H9 (cell line): ENCODE results near the gene NHS. TPM values are rescaled to one million over a fixed set of nuclear protein-coding genes. Genes with fewer than 3 reads are reported as not detected.

Experiments used
- DNase-seq: peaks from one replicate; pipeline ENCODE4 v3.0.0-alpha.2; 2017
- H2AFZ ChIP-seq: one replicate; pipeline ENCODE4 v1.6.1; 2013; ENCODE audit warnings: mild to moderate bottlenecking, low read length, control low read depth, moderate library complexity
- H2AK5ac ChIP-seq: 2 replicates; pipeline ENCODE4 v1.6.1; 2013; ENCODE audit warnings: low read length, control low read depth, mixed read lengths; ENCODE audit not compliant: insufficient read length
- H2BK120ac ChIP-seq: one replicate; pipeline ENCODE4 v1.6.1; 2013; ENCODE audit warnings: low read depth, mild to moderate bottlenecking, low read length, control low read depth, inconsistent platforms; ENCODE audit not compliant: poor library complexity, severe bottlenecking
- H2BK12ac ChIP-seq: 2 replicates; pipeline ENCODE4 v1.6.1; 2013; ENCODE audit warnings: low read length, control low read depth, mixed read lengths, low read depth; ENCODE audit not compliant: insufficient read length
- H2BK15ac ChIP-seq: 2 replicates; pipeline ENCODE4 v1.6.1; 2013; ENCODE audit warnings: low read depth, low read length, control low read depth
- H2BK20ac ChIP-seq: one replicate; pipeline ENCODE4 v1.6.1; 2013; ENCODE audit warnings: low read depth, mild to moderate bottlenecking, low read length, control low read depth, inconsistent platforms; ENCODE audit not compliant: poor library complexity, severe bottlenecking
- H2BK5ac ChIP-seq: 2 replicates; pipeline ENCODE4 v1.6.1; 2013; ENCODE audit warnings: low read length, control low read depth, mixed read lengths; ENCODE audit not compliant: insufficient read length
- H3K14ac ChIP-seq: 2 replicates; pipeline ENCODE4 v1.6.1; 2013; ENCODE audit warnings: low read length, control low read depth; ENCODE audit not compliant: insufficient read depth
- H3K18ac ChIP-seq: 2 replicates; pipeline ENCODE4 v1.6.1; 2013; ENCODE audit warnings: low read depth, mild to moderate bottlenecking, mixed read lengths, low read length, control low read depth; ENCODE audit not compliant: insufficient read length
- H3K23ac ChIP-seq: 2 replicates; pipeline ENCODE4 v1.6.1; 2013; ENCODE audit warnings: low read length, control low read depth, mixed read lengths, low read depth; ENCODE audit not compliant: insufficient read length
- H3K23me2 ChIP-seq: 2 replicates; pipeline ENCODE4 v1.6.1; 2013; ENCODE audit warnings: low read depth, mild to moderate bottlenecking, mixed read lengths, low read length, control low read depth; ENCODE audit not compliant: insufficient read length, poor library complexity, severe bottlenecking
- H3K27ac ChIP-seq: 2 replicates; pipeline ENCODE4 v1.5.1; 2013; ENCODE audit warnings: low read length, control low read depth, mixed read lengths, low read depth; ENCODE audit not compliant: insufficient read length
- H3K27me3 ChIP-seq: 2 replicates; pipeline ENCODE4 v1.6.1; 2013; ENCODE audit warnings: low read length, control low read depth, inconsistent platforms; ENCODE audit not compliant: insufficient read depth
- H3K4ac ChIP-seq: 2 replicates; pipeline ENCODE4 v1.6.1; 2013; ENCODE audit warnings: low read depth, mild to moderate bottlenecking, control low read depth, inconsistent platforms, low read length, moderate library complexity
- H3K4me1 ChIP-seq: 2 replicates; pipeline ENCODE4 v1.6.1; 2013; ENCODE audit warnings: low read length, control low read depth, inconsistent platforms; ENCODE audit not compliant: insufficient read depth
- H3K4me2 ChIP-seq: 2 replicates; pipeline ENCODE4 v1.6.1; 2013; ENCODE audit warnings: low read length, control low read depth, mixed read lengths; ENCODE audit not compliant: insufficient read length, insufficient read depth
- H3K56ac ChIP-seq: 2 replicates; pipeline ENCODE4 v1.6.1; 2013; ENCODE audit warnings: low read depth, mild to moderate bottlenecking, mixed read lengths, low read length, control low read depth; ENCODE audit not compliant: insufficient read length
- H3K79me1 ChIP-seq: 2 replicates; pipeline ENCODE4 v1.6.1; 2013; ENCODE audit warnings: low read depth, mild to moderate bottlenecking, moderate library complexity, low read length, control low read depth, inconsistent platforms; ENCODE audit not compliant: insufficient read depth, poor library complexity, severe bottlenecking
- H3K79me2 ChIP-seq: 2 replicates; pipeline ENCODE4 v1.6.1; 2013; ENCODE audit warnings: low read length, control low read depth, inconsistent platforms; ENCODE audit not compliant: insufficient read depth
- H3K9ac ChIP-seq: 2 replicates; pipeline ENCODE4 v1.6.1; 2013; ENCODE audit warnings: low read length, control low read depth, mixed read lengths; ENCODE audit not compliant: insufficient read length; ENCODE audit errors: extremely low read depth
- H3K9me3 ChIP-seq: one replicate; pipeline ENCODE4 v1.6.1; 2013; ENCODE audit warnings: low read depth, low read length, inconsistent platforms; ENCODE audit not compliant: control insufficient read depth
- H3T11ph ChIP-seq: one replicate; pipeline ENCODE4 v1.6.1; 2013; ENCODE audit warnings: mild to moderate bottlenecking, low read length, control low read depth, inconsistent platforms
- H4K20me1 ChIP-seq: one replicate; pipeline ENCODE4 v1.6.1; 2013; ENCODE audit not compliant: control insufficient read depth, insufficient read length, insufficient read depth
- H4K5ac ChIP-seq: 2 replicates; pipeline ENCODE4 v1.6.1; 2013; ENCODE audit warnings: low read depth, mild to moderate bottlenecking, mixed read lengths, low read length, control low read depth; ENCODE audit not compliant: insufficient read length
- H4K8ac ChIP-seq: replicated peaks from 2 replicates; pipeline ENCODE4 v1.6.1; 2013; ENCODE audit warnings: low read length, control low read depth, mixed read lengths, low read depth; ENCODE audit not compliant: insufficient read length
- H4K91ac ChIP-seq: 2 replicates; pipeline ENCODE4 v1.6.1; 2013; ENCODE audit warnings: low read depth, mild to moderate bottlenecking, moderate library complexity, mixed read lengths, low read length, control low read depth; ENCODE audit not compliant: insufficient read length
- H3K27ac Mint-ChIP-seq, 3 experiments: 2 replicates in 2 of 3; 3 replicates in 1 of 3; pipeline ENCODE4 v1.8.0; 2020 to 2021; ENCODE audit warnings: mixed read lengths in 3 of 3, mild to moderate bottlenecking in 1 of 3, moderate library complexity in 1 of 3
- H3K27me3 Mint-ChIP-seq: 2 replicates; pipeline ENCODE4 v1.8.0; 2021; ENCODE audit warnings: low read depth, mild to moderate bottlenecking, moderate library complexity, mixed read lengths
- H3K36me3 Mint-ChIP-seq, 3 experiments: 2 replicates in 2 of 3; 3 replicates in 1 of 3; pipeline ENCODE4 v1.8.0; 2020 to 2021; ENCODE audit warnings: low read depth in 3 of 3, mixed read lengths in 3 of 3; ENCODE audit not compliant: insufficient read depth in 1 of 3
- H3K4me1 Mint-ChIP-seq, 2 experiments: 2 replicates each; pipeline ENCODE4 v1.8.0; 2020; ENCODE audit warnings: mixed read lengths in 2 of 2
- H3K4me3 Mint-ChIP-seq, 2 experiments: 2 replicates in 1 of 2; 3 replicates in 1 of 2; pipeline ENCODE4 v1.8.0; 2020 to 2021; ENCODE audit warnings: mild to moderate bottlenecking in 2 of 2, mixed read lengths in 2 of 2, moderate library complexity in 1 of 2
- H3K9me3 Mint-ChIP-seq, 2 experiments: 2 replicates in 1 of 2; 3 replicates in 1 of 2; pipeline ENCODE4 v1.8.0; 2020; ENCODE audit warnings: mild to moderate bottlenecking in 2 of 2, mixed read lengths in 2 of 2, moderate library complexity in 1 of 2
- WGBS: extraction: QIAGEN DNeasy Blood & Tissue Kit; methylation state at CpG from one replicate; pipeline ENCODE4 v1.1.7; 2013; ENCODE audit warnings: missing lambda C conversion rate, low lambda C conversion rate, mixed read lengths; ENCODE audit not compliant: insufficient read length; ENCODE audit errors: extremely low coverage; 5-methylcytosine and 5-hydroxymethylcytosine counted together
- total RNA-seq: library from RNA; stranded (reverse); gene quantifications from 2 replicates; pipeline ENCODE4 v1.2.1, GENCODE V29; 2021
- TF ChIP-seq, protein P1 (sequence below): fragments of 200-600 bp; sonication (generic); conservative IDR thresholded peaks from 3 replicates; pipeline ENCODE4 v1.8.0; 2021; ENCODE audit warnings: antibody characterized with exemption, mild to moderate bottlenecking

NHS gene
- total RNA-seq, 1 experiment from 2014 or later, result 8.7 TPM

DNA sequence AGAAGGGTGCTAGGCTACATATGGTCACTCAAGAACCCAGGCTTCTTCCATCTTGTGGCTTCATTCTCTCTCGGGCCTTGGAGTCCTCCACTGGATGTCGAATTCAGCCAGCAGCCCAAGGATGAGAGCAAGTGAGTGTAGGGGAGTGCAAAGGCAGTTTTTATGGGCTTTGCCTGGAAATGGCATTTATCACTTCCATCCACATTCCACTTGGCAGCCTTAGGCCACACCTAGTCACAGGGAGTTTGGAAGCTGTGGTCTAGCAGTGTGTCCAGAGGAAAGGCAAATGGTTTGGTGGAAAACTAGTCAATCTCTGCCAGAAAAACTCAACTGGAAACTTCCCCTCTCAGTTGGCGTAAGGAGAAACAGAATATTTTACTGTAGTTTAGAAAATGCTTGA lies 59.0 kb downstream of the NHS start:
- H3K56ac ChIP-seq, result no peak overlapping the region
- no peaks in the 10 kb centered on the region for H4K20me1 ChIP-seq
- H3K79me1 ChIP-seq, result no peaks in the 10 kb centered on the region
- no peaks in the 10 kb centered on the region for H3K9me3 ChIP-seq
- no peak overlapping the region for H3K27ac Mint-ChIP-seq
- no peak overlapping the region for H3K27ac ChIP-seq
- no peak overlapping the region for H3K18ac ChIP-seq
- TF ChIP-seq, protein P1, sequence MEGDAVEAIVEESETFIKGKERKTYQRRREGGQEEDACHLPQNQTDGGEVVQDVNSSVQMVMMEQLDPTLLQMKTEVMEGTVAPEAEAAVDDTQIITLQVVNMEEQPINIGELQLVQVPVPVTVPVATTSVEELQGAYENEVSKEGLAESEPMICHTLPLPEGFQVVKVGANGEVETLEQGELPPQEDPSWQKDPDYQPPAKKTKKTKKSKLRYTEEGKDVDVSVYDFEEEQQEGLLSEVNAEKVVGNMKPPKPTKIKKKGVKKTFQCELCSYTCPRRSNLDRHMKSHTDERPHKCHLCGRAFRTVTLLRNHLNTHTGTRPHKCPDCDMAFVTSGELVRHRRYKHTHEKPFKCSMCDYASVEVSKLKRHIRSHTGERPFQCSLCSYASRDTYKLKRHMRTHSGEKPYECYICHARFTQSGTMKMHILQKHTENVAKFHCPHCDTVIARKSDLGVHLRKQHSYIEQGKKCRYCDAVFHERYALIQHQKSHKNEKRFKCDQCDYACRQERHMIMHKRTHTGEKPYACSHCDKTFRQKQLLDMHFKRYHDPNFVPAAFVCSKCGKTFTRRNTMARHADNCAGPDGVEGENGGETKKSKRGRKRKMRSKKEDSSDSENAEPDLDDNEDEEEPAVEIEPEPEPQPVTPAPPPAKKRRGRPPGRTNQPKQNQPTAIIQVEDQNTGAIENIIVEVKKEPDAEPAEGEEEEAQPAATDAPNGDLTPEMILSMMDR, result no peak
- WGBS, result no CpG with 5 or more reads among the region's 3 CpGs
- H2AFZ ChIP-seq, result no peak overlapping the region
- H4K91ac ChIP-seq, result no peak overlapping the region
- no peaks in the 10 kb centered on the region for H3K79me2 ChIP-seq
- peaks cover 4% of the 10 kb centered on the region; the same call in 1 of the 2 replicates for H3K4me1 ChIP-seq
- no peak overlapping the region for H3K14ac ChIP-seq
- no peak overlapping the region for H3K23ac ChIP-seq
- peaks cover 0 to 1% (median 0%) of the 10 kb centered on the region in 3 experiments; a peak in 2 of 7 replicates for H3K36me3 Mint-ChIP-seq
- H3T11ph ChIP-seq, result no peak overlapping the region
- peaks cover 38 to 42% of the 10 kb centered on the region in 2 experiments for H3K4me1 Mint-ChIP-seq
- no peak overlapping the region for H2BK15ac ChIP-seq
- H3K27me3 Mint-ChIP-seq, result no peaks in the 10 kb centered on the region
- no peak overlapping the region for H3K9ac ChIP-seq
- no peak overlapping the region for H3K4ac ChIP-seq
- no peak overlapping the region for H2BK20ac ChIP-seq
- H3K27me3 ChIP-seq, result no peaks in the 10 kb centered on the region
- H3K23me2 ChIP-seq, result no peaks in the 10 kb centered on the region
- no peak overlapping the region for H2BK5ac ChIP-seq
- no peak overlapping the region for H3K4me3 Mint-ChIP-seq
- H2BK12ac ChIP-seq, result no peak overlapping the region
- no peak overlapping the region for H2AK5ac ChIP-seq
- no peak overlapping the region for H4K5ac ChIP-seq
- DNase-seq, result no peak
- H3K9me3 Mint-ChIP-seq, result no peaks in the 10 kb centered on the region
- no peak overlapping the region for H4K8ac ChIP-seq
- H2BK120ac ChIP-seq, result no peak overlapping the region
- H3K4me2 ChIP-seq, result no peak overlapping the region
